Chondrocyte (in vitro differentiated cells): ENCODE measurements around the gene CDH15. TPM values are rescaled to one million over a fixed set of nuclear protein-coding genes. Genes with fewer than 3 reads are reported as not detected.

Experiments used
- DNase-seq: peaks from one replicate; pipeline ENCODE4 v3.0.0; 2021; ENCODE audit warnings: mixed read lengths, low spot score
- H3K27ac Mint-ChIP-seq: one replicate; pipeline ENCODE4 v1.8.0; 2021; ENCODE audit warnings: mild to moderate bottlenecking, moderate library complexity, mixed read lengths; ENCODE audit not compliant: unreplicated experiment
- H3K27me3 Mint-ChIP-seq: 2 replicates; pipeline ENCODE4 v1.8.0; 2021; ENCODE audit warnings: low read depth, mixed read lengths
- H3K36me3 Mint-ChIP-seq: 2 replicates; pipeline ENCODE4 v1.8.0; 2021; ENCODE audit warnings: low read depth, mixed read lengths
- H3K4me1 Mint-ChIP-seq: 2 replicates; pipeline ENCODE4 v1.8.0; 2021; ENCODE audit warnings: low read depth, mild to moderate bottlenecking, mixed read lengths
- H3K4me3 Mint-ChIP-seq: one replicate; pipeline ENCODE4 v1.8.0; 2021; ENCODE audit warnings: mild to moderate bottlenecking, moderate library complexity, mixed read lengths; ENCODE audit not compliant: unreplicated experiment
- H3K9me3 Mint-ChIP-seq: 2 replicates; pipeline ENCODE4 v1.8.0; 2021; ENCODE audit warnings: low read depth, mixed read lengths
- total RNA-seq: library from RNA; stranded (reverse); gene quantifications from 3 replicates; pipeline ENCODE4 v1.2.1, GENCODE V29; 2021
- TF ChIP-seq, protein P1 (sequence below): fragments of 200-600 bp; sonication (generic); IDR thresholded peaks from 2 replicates; pipeline ENCODE4 v1.5.0; 2021; ENCODE audit warnings: antibody characterized with exemption, mild to moderate bottlenecking, moderate library complexity

Gene CDH15
- total RNA-seq, 1 donor from 2014 or later, result 0.20 TPM

DNA sequence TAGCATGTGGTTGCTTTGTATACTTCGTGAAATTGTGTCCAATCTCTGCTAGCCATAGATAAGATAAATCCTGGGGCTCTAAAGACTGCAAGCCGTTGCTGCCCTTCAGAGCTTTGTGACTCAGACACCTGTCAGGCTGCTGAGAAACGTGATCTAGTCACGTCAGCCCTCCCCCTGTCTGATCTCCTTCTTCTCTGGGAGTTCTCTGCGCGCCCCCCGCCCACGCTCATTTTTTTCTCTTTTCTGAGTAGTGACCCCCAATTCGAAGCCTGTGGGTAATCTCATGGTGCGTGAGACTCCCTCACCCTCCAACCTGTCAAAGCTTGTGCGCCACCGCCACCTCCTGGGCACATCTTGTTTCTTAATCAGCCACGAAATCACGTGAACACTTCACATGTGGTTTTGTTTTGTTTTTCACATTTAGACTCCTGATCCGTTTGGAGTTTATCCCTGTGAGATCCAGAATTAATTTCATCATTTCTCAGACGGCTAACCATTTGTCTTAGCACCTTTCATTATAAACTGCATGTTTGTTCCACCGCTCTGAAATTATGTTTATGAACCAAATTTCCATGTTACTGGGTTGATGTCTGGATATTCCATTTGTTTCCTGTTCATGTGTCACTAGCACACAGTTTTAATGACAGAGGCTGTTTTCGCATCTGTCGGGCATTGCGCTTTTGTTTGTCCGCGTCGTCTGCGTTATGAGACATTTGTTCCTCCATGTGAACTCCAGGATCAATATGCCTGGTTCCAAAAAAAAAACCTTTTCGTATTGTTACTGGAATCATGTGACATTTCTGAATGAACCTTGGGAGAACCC is 45.0 kb downstream of the CDH15 start:
- peaks cover 3% of the 10 kb centered on the region for H3K36me3 Mint-ChIP-seq
- DNase-seq, result no peak
- peak overlapping the region; percentile 85 for H3K4me3 Mint-ChIP-seq
- peaks cover 22% of the 10 kb centered on the region for H3K4me1 Mint-ChIP-seq
- H3K27ac Mint-ChIP-seq, result peak overlapping the region; percentile 94
- H3K27me3 Mint-ChIP-seq, result no peaks in the 10 kb centered on the region
- no peaks in the 10 kb centered on the region for H3K9me3 Mint-ChIP-seq
- TF ChIP-seq, protein P1, sequence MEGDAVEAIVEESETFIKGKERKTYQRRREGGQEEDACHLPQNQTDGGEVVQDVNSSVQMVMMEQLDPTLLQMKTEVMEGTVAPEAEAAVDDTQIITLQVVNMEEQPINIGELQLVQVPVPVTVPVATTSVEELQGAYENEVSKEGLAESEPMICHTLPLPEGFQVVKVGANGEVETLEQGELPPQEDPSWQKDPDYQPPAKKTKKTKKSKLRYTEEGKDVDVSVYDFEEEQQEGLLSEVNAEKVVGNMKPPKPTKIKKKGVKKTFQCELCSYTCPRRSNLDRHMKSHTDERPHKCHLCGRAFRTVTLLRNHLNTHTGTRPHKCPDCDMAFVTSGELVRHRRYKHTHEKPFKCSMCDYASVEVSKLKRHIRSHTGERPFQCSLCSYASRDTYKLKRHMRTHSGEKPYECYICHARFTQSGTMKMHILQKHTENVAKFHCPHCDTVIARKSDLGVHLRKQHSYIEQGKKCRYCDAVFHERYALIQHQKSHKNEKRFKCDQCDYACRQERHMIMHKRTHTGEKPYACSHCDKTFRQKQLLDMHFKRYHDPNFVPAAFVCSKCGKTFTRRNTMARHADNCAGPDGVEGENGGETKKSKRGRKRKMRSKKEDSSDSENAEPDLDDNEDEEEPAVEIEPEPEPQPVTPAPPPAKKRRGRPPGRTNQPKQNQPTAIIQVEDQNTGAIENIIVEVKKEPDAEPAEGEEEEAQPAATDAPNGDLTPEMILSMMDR, result peak; percentile 88

DNA sequence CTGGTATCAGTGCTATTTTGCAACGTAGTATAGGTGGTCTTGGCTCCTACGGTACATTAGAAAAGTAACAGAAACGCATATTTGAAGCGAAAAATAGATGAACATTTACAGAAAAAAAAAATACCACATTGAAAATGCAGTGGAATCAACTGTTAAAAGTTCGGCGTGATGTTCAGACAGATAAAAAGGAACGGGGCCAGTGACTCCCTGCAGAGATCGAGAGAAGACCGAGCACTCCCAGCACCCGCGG is 45.5 kb downstream of the CDH15 start:
- Mint-ChIP-seq H3K36me3 (peaks cover 7% of the 10 kb centered on the region), H3K27ac (peak overlapping the region; percentile 94), H3K4me1 (peaks cover 22% of the 10 kb centered on the region), H3K27me3 (no peaks in the 10 kb centered on the region), H3K4me3 (peak overlapping the region; percentile 85), H3K9me3 (no peaks in the 10 kb centered on the region)
- no peak for DNase-seq
- TF ChIP-seq, protein P1, result no peak

DNA sequence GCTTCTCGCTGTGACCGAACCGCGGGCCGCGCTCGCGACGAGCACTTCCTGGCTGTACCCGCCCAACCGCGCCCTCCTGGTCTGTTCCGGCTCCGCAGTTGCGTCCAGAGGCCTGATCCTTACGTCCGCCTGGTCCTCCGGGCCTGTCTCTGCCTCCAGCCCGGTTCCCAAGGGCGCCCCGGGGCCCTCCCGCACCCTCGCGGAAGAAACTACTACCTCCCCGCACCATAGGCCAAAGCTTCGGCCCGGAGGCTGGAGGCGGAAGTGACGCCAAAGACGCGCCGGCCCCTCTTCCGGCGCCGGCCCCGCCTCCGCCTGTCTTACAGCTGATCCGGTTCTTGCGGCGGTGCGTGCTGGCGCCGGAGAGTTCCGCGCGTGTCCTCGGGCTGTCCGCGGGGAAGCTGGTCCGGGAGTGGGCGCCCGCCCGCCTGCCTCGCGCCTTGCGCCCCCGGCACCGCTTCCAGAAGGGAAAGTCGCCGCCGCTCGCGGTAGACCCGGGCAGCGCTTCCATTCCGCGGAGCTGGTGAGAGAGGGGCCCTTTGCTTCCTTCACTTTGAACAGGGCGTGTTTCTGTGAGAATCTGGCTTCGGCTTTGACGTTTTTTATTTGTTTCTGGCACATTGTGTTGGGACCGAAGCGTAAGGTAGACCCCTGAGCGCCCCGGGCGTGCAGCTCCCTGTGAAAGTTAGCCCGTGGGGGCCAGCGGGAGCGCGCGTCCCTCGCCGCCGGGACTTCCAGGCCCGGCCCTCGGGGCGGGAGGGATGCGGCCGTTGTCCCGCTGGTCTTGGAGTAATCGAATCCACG is 46.0 kb downstream of the CDH15 start, which contains the start of gene ZNF778:
Gene ZNF778, plus strand, starts transcription at position 316 of the 804 bp plus-strand sequence. CDS start 3,425 bp downstream, outside the sequence.
- TF ChIP-seq, protein P1, result no peak
- H3K27ac Mint-ChIP-seq, result peak within 1 kb of the TSS; percentile 94
- DNase-seq, result no peak
- peaks cover 11% of the 10 kb centered on the region for H3K36me3 Mint-ChIP-seq
- H3K27me3 Mint-ChIP-seq, result no peaks in the 10 kb centered on the region
- H3K4me3 Mint-ChIP-seq, result peak within 1 kb of the TSS; percentile 85
- peaks cover 22% of the 10 kb centered on the region for H3K4me1 Mint-ChIP-seq
- no peaks in the 10 kb centered on the region for H3K9me3 Mint-ChIP-seq

DNA sequence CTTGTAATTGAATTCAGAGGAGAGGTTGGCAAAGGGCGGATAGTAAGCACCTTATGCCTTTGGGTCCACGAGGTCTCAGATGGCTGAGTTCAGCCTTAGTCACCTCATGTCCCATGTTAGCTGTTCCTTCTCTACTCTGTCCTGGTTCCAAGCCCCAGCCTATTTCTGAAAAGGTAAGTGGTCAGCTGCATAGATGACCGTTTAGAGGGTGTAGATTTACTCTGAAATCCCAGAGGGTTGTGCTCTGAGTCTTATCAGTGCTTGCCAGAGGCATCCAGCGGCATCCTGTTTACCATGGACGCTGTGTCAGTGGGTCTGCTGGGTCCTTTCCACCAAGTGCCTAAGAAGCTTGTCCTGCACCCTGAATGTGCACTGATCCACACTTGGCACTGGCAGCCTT is 47.8 kb downstream of the CDH15 start:
- H3K9me3 Mint-ChIP-seq, result no peaks in the 10 kb centered on the region
- peaks cover 22% of the 10 kb centered on the region for H3K4me1 Mint-ChIP-seq
- H3K36me3 Mint-ChIP-seq, result peaks cover 23% of the 10 kb centered on the region
- DNase-seq, result no peak
- no peak overlapping the region for H3K27ac Mint-ChIP-seq
- peak overlapping the region; percentile 40 for H3K4me3 Mint-ChIP-seq
- H3K27me3 Mint-ChIP-seq, result no peaks in the 10 kb centered on the region
- TF ChIP-seq, protein P1, result no peak

DNA sequence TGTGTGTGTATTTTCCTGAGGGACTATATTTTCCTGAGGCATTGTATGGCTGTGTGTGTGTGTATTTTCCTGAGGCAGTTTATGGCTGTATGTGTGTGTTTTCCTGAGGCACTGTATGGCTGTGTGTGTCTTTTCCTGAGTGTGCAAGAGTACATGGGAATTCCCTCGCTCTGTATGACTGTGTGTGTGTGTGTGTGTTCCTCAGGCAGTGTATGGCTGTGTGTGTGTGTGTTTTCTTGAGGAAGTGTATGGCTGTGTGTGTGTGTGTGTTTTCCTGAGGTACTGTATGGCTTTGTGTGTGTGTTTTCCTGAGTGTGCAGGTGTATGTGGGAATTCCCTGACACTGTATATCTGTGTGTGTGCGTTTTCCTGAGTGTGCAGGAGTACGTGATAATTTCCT is 50.1 kb downstream of the CDH15 start:
- Mint-ChIP-seq H3K4me1 (peaks cover 17% of the 10 kb centered on the region), H3K27me3 (no peaks in the 10 kb centered on the region), H3K27ac (peak overlapping the region; percentile 9), H3K4me3 (no peak overlapping the region), H3K9me3 (peaks cover 9% of the 10 kb centered on the region), H3K36me3 (peaks cover 43% of the 10 kb centered on the region)
- no peak for DNase-seq
- TF ChIP-seq, protein P1, result no peak
